ENCODE data around the gene KPTN.

- no peak for TF ChIP-seq CTCF (conservative IDR thresholded peaks at IDR 0.05; ENCODE audit: low read length)
- no peak for TF ChIP-seq EZH2phosphoT487 (IDR thresholded peaks at IDR 0.05; ENCODE audit: borderline replicate concordance)
Measured at GRCh38 chr19:47443331-47443730, 40.7 kb downstream of the KPTN start.
